ENCODE measurements around the gene AHCYL2. TPM values are rescaled to one million over a fixed set of nuclear protein-coding genes. Genes with fewer than 3 reads are reported as not detected.
"Not testable (repeated sequence)": the region's sequence is repeated elsewhere in the genome, so short reads cannot be mapped to it uniquely, and the experiment has no call there.

Gene AHCYL2
- total RNA-seq, 8 experiments from 2014 or later, result 8.5 to 123 (median 23.8) TPM

DNA sequence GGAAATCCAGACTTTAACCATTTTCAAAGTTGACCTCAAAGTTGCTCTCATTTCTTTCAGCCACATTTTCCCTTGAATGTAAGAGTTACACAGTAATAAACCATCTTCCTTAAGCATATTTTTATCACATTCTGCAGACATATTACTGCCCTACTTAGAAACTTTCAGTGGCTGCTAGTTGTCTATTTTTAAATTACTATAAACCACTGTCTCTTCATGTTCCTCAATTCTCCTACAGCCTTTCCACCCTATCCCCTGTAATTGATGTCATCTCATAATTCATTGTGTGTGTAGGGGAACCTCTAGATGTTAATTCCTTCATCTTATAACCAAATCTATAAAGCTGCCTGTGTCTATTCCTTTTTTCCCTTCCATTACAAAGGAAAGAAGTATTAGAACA lies 131.3 kb downstream of the AHCYL2 start:
- in situ Hi-C loops (cut with MboI; ENCODE audit: low pct_unique_long_range_greater_than_20kb in 2 of 9, low sequenced_read_pairs in 9 of 9, unreplicated experiment in 9 of 9), result no loop called here
- Histone ChIP-seq H3K27ac (no peak overlapping the region), H3K4me1 (replicated peaks in 1 of 2) (no peaks in the 10 kb centered on the region), H3K4me3 (no peak overlapping the region)
- no peak for ATAC-seq (replicated peaks in 6 of 8)

- Histone ChIP-seq H3K27ac (no peak overlapping the region), H3K4me1 (replicated peaks in 1 of 2) (no peaks in the 10 kb centered on the region), H3K4me3 (no peak overlapping the region)
- 78 to 100% (median 89%) methylated on average over 1 to 2 of the region's 2 CpGs; no CpG with 5 or more reads in 1 of the 10 experiments for WGBS, 10 experiments
- in situ Hi-C loops (cut with MboI; ENCODE audit: low pct_unique_long_range_greater_than_20kb in 2 of 9, low sequenced_read_pairs in 9 of 9, unreplicated experiment in 9 of 9), result no loop called here
- ATAC-seq (replicated peaks in 6 of 8), result no peak
Observed at GRCh38 chr7:129359176-129359575, 134.3 kb downstream of the AHCYL2 start.

- no peaks in the 10 kb centered on the region for H3K4me1 ChIP-seq (replicated peaks in 1 of 2)
- 83 to 100% (median 100%) methylated on average over 1 of the region's 1 CpG; no CpG with 5 or more reads in 2 of the 10 experiments for WGBS, 10 experiments
- in situ Hi-C loops (cut with MboI; ENCODE audit: low pct_unique_long_range_greater_than_20kb in 2 of 9, low sequenced_read_pairs in 9 of 9, unreplicated experiment in 9 of 9), result loop anchor here in 1 of 9 experiments (10.0 kb wide), 1 partner anchor 115 kb away; no protein-coding TSS in a partner anchor
- H3K27ac ChIP-seq, result no peak overlapping the region
- no peak overlapping the region for H3K4me3 ChIP-seq
- no peak for ATAC-seq (replicated peaks in 6 of 8)
Observed at GRCh38 chr7:129359638-129360037, 134.8 kb downstream of the AHCYL2 start.

- in situ Hi-C loops (cut with MboI; ENCODE audit: low pct_unique_long_range_greater_than_20kb in 2 of 9, low sequenced_read_pairs in 9 of 9, unreplicated experiment in 9 of 9), result loop anchor here in 1 of 9 experiments (10.0 kb wide), 1 partner anchor 113 kb away; no protein-coding TSS in a partner anchor
- no peak overlapping the region for H3K27ac ChIP-seq
Observed at GRCh38 chr7:129361771-129362170, 136.9 kb downstream of the AHCYL2 start.

DNA sequence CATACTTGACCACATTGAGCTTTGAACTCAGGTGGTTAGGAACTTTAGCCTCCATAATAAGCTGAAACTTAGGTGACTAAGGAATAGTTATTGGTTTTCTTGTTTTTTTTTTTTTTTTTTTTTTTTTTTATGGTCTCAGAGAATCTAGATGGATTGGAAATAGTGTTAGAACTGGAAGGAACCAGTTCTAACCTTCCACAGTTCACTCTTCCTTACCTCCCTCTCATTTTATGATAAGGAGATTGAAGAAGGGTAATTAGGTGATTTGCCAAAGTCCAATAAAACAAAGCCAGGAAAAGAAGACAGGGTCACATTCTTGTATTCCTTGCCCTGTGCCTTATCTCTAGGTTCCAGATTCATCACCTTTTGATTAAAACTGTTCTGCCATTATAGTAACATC lies 137.7 kb downstream of the AHCYL2 start:
- no peak overlapping the region for H3K27ac ChIP-seq
- no peak overlapping the region for H3K4me3 ChIP-seq
- in situ Hi-C loops (cut with MboI; ENCODE audit: low pct_unique_long_range_greater_than_20kb in 2 of 9, low sequenced_read_pairs in 9 of 9, unreplicated experiment in 9 of 9), result loop anchor here in 1 of 9 experiments (10.0 kb wide), 1 partner anchor 112 kb away; no protein-coding TSS in a partner anchor
- no peak for ATAC-seq (replicated peaks in 6 of 8)
- H3K4me1 ChIP-seq (replicated peaks in 1 of 2), result peaks cover 0 to 2% of the 10 kb centered on the region in 2 donors

More at GRCh38 chr7:129361771-129362170, 136.9 kb downstream of the AHCYL2 start:
- H3K4me3 ChIP-seq, result no peak overlapping the region
- no peak for ATAC-seq (replicated peaks in 6 of 8)
- 100% methylated on average over 1 of the region's 1 CpG; no CpG with 5 or more reads in 1 of the 10 experiments for WGBS, 10 experiments
- no peaks in the 10 kb centered on the region for H3K4me1 ChIP-seq (replicated peaks in 1 of 2)

GRCh38 chr7:129367349-129367699 lies 142.5 kb downstream of the AHCYL2 start:
- Histone ChIP-seq H3K4me3 (no peak overlapping the region), H3K4me1 (replicated peaks in 1 of 2) (peaks cover 9 to 14% of the 10 kb centered on the region in 2 donors), H3K27ac (no peak overlapping the region)
- 80 to 100% (median 90%) methylated on average over 1 of the region's 1 CpG; no CpG with 5 or more reads in 5 of the 10 experiments for WGBS, 10 experiments
- in situ Hi-C loops (cut with MboI; ENCODE audit: low pct_unique_long_range_greater_than_20kb in 2 of 9, low sequenced_read_pairs in 9 of 9, unreplicated experiment in 9 of 9), result loop anchor here in 1 of 9 experiments (10.0 kb wide), 1 partner anchor 107 kb away; no protein-coding TSS in a partner anchor
- no peak for ATAC-seq (replicated peaks in 6 of 8)

GRCh38 chr7:129367700-129368388 lies 143.0 kb downstream of the AHCYL2 start:
- peak overlapping the region in 1 of 5 donors; percentile 0 for H3K4me3 ChIP-seq
- WGBS, 10 experiments, result 0 to 44% (median 21%) methylated on average over 1 to 10 of the region's 11 CpGs; no CpG with 5 or more reads in 3 of the 10 experiments
- H3K27ac ChIP-seq, result no peak overlapping the region
- peak; percentile 84 to 95 (median 92) for ATAC-seq (replicated peaks in 6 of 8)
- in situ Hi-C loops (cut with MboI; ENCODE audit: low pct_unique_long_range_greater_than_20kb in 2 of 9, low sequenced_read_pairs in 9 of 9, unreplicated experiment in 9 of 9), result loop anchor here in 1 of 9 experiments (10.0 kb wide), 1 partner anchor 107 kb away; no protein-coding TSS in a partner anchor
- peaks cover 9 to 14% of the 10 kb centered on the region in 2 donors for H3K4me1 ChIP-seq (replicated peaks in 1 of 2)

- no peak for ATAC-seq (replicated peaks in 6 of 8)
- in situ Hi-C loops (cut with MboI; ENCODE audit: low pct_unique_long_range_greater_than_20kb in 2 of 9, low sequenced_read_pairs in 9 of 9, unreplicated experiment in 9 of 9), result loop anchor here in 1 of 9 experiments (10.0 kb wide), 1 partner anchor 106 kb away; no protein-coding TSS in a partner anchor
- WGBS, 10 experiments, result 50 to 65% (median 57%) methylated on average over 6 of the region's 7 CpGs; no CpG with 5 or more reads in 7 of the 10 experiments
- H3K27ac ChIP-seq, result no peak overlapping the region
- H3K4me3 ChIP-seq, result no peak overlapping the region
- peaks cover 9 to 14% of the 10 kb centered on the region in 2 donors for H3K4me1 ChIP-seq (replicated peaks in 1 of 2)
Observed at GRCh38 chr7:129368389-129368986, 143.7 kb downstream of the AHCYL2 start.

- WGBS, 10 experiments, result 43 to 100% (median 100%) methylated on average over 1 to 7 of the region's 7 CpGs; no CpG with 5 or more reads in 1 of the 10 experiments
- peaks cover 11 to 14% of the 10 kb centered on the region in 2 donors for H3K4me1 ChIP-seq (replicated peaks in 1 of 2)
- not testable (repeated sequence) for H3K27ac ChIP-seq; H3K4me3 ChIP-seq; ATAC-seq (replicated peaks in 6 of 8)
- in situ Hi-C loops (cut with MboI; ENCODE audit: low pct_unique_long_range_greater_than_20kb in 2 of 9, low sequenced_read_pairs in 9 of 9, unreplicated experiment in 9 of 9), result loop anchor here in 1 of 9 experiments (10.0 kb wide), 1 partner anchor 105 kb away; no protein-coding TSS in a partner anchor
Observed at GRCh38 chr7:129369447-129369846, 144.6 kb downstream of the AHCYL2 start.

DNA sequence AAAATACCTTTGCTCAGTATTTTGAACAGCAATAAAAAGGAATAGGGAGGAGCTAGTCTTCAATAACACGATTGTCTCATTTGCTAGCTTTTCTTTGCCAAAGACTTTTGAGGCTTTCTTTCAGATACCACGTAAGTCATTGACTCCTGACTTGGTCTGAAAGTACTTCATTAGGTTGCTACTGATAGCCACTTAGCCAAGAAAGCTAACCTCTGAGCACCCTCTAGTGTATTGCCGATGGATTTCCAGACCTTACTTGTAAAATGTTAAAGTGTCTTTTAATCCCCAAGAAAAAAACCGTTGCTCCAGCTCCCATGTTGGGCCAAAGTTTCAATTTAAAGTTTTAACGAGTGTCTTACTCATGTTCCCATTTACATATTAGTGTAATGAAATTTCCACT lies 146.0 kb downstream of the AHCYL2 start:
- 42 to 82% (median 60%) methylated on average over 2 to 5 of the region's 5 CpGs; no CpG with 5 or more reads in 1 of the 10 experiments for WGBS, 10 experiments
- H3K4me3 ChIP-seq, result no peak overlapping the region
- in situ Hi-C loops (cut with MboI; ENCODE audit: low pct_unique_long_range_greater_than_20kb in 2 of 9, low sequenced_read_pairs in 9 of 9, unreplicated experiment in 9 of 9), result no loop called here
- ATAC-seq (replicated peaks in 6 of 8), result no peak
- no peak overlapping the region for H3K27ac ChIP-seq
- peaks cover 19 to 21% of the 10 kb centered on the region in 2 donors for H3K4me1 ChIP-seq (replicated peaks in 1 of 2)

DNA sequence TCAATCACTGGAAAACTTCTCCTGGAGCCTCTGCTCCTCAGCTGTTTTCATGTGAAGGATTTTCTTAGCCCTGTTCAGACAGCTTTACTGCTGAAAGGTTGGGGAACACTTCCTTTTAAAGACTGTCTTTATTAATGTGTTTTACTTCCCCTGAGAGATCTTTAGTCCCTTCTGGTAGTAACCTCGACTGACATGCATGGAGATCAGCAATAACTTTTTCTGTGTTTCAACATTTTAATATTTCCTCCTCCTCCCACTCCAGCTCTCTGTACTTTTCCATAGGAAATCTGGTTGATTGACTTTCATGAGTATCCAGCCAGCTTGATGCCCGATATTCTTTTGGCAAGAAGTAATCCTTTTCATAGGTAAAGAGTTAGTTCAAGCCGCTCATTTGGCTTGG lies 146.7 kb downstream of the AHCYL2 start:
- in situ Hi-C loops (cut with MboI; ENCODE audit: low pct_unique_long_range_greater_than_20kb in 2 of 9, low sequenced_read_pairs in 9 of 9, unreplicated experiment in 9 of 9), result no loop called here
- Histone ChIP-seq H3K27ac (no peak overlapping the region), H3K4me3 (no peak overlapping the region), H3K4me1 (replicated peaks in 1 of 2) (peaks cover 19 to 21% of the 10 kb centered on the region in 2 donors)
- 65 to 100% (median 93%) methylated on average over 1 to 3 of the region's 3 CpGs; no CpG with 5 or more reads in 1 of the 10 experiments for WGBS, 10 experiments
- no peak for ATAC-seq (replicated peaks in 6 of 8)

DNA sequence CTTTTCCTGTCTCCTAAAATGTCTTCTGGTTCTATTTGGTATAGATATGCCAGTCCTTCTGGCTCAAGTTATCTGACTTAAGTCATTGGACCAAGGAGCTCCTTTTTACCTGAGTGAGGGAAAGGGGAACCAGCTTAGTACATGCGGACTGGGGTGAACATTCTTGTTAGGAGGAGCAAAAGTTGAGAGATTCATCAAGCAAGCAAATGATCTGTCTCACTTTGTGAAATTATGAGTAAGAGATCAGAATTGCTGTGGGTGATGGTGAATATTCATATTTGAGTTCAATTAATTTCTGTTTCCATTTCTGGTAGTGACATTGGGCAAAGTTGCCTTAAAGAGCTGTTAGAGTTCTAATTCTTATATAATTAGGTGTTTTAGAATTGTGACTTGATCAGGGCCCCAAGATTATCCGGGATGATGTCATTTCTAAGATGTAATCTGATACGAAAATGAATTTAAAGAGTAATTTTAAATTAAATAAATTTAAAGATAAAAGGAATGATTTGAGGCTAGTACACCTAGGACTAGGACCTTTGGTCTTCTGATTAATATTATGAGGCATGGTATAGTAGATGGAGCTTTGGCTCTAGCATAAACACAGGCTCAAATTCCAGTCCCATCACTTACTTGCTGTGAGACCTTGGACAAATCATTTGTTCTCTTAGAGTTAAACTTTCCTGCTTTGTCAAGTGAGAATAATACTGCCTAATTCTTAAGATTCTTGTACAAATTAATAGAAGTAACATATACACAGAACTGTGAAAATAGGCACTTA lies 149.0 kb downstream of the AHCYL2 start:
- no peak overlapping the region for H3K27ac ChIP-seq
- no peak for ATAC-seq (replicated peaks in 6 of 8)
- H3K4me3 ChIP-seq, result no peak overlapping the region
- in situ Hi-C loops (cut with MboI; ENCODE audit: low pct_unique_long_range_greater_than_20kb in 2 of 9, low sequenced_read_pairs in 9 of 9, unreplicated experiment in 9 of 9), result no loop called here
- WGBS, 10 experiments, result 74 to 100% (median 92%) methylated on average over 1 to 3 of the region's 3 CpGs; no CpG with 5 or more reads in 1 of the 10 experiments
- peaks cover 5 to 12% of the 10 kb centered on the region in 2 donors for H3K4me1 ChIP-seq (replicated peaks in 1 of 2)
